ENCODE data around the gene RALGPS1. TPM values are rescaled to one million over a fixed set of nuclear protein-coding genes. Genes with fewer than 3 reads are reported as not detected.

RALGPS1 gene
- total and polyA plus RNA-seq, 2 of the 8 experiments (the other 6 are each of a cell fraction or from before 2014, with no cell fraction given) = 20.0 to 23.5 TPM

- Histone ChIP-seq H3K79me2 (ENCODE audit: control insufficient read depth in 1 of 2, insufficient read depth in 2 of 2, low read length in 2 of 2) (no peaks in the 10 kb centered on the region), H4K20me1 (replicated peaks in 1 of 2; ENCODE audit: control insufficient read depth in 1 of 2, insufficient read depth in 2 of 2, low read length in 2 of 2) (peaks cover 0 to 2% of the 10 kb centered on the region in 2 experiments), H3K18ac (ENCODE audit: extremely low read depth, low read length) (no peak overlapping the region), H3K9ac (replicated peaks in 1 of 4; ENCODE audit: extremely low read depth in 1 of 4, low read depth in 3 of 4, low read length in 3 of 4) (no peak overlapping the region), H3K14ac (ENCODE audit: insufficient read length) (no peak overlapping the region), H2AK5ac (ENCODE audit: low read depth, low read length) (no peak overlapping the region), H2BK12ac (ENCODE audit: low read depth, low read length) (no peak overlapping the region), H3K9me3 (ENCODE audit: insufficient read depth in 2 of 2, low read depth in 1 of 2, low read length in 1 of 2) (no peaks in the 10 kb centered on the region), H3K4ac (replicated peaks; ENCODE audit: insufficient read length, low read depth, low read length) (no peak overlapping the region), H3K27ac (ENCODE audit: low read depth, low read length) (no peak overlapping the region), H3K4me1 (replicated peaks in 1 of 4; ENCODE audit: control insufficient read depth in 3 of 4, insufficient read depth in 4 of 4, low read length in 3 of 4) (no peaks in the 10 kb centered on the region), H3K36me3 (ENCODE audit: control insufficient read depth in 2 of 4, insufficient read depth in 4 of 4, low read length in 3 of 4) (no peaks in the 10 kb centered on the region), H4K5ac (ENCODE audit: insufficient read length, low read depth, low read length) (no peak overlapping the region), H3K27me3 (replicated peaks in 1 of 4; ENCODE audit: control insufficient read depth in 3 of 4, extremely low read depth in 1 of 4, insufficient read depth in 3 of 4, low read length in 3 of 4) (no peaks in the 10 kb centered on the region), H2BK20ac (ENCODE audit: low read length) (no peak overlapping the region), H3K4me2 (ENCODE audit: insufficient read depth in 1 of 2, low read depth in 2 of 2, low read length in 2 of 2) (no peak overlapping the region), H3K79me1 (ENCODE audit: low read depth, low read length) (no peaks in the 10 kb centered on the region), H3K23me2 (ENCODE audit: low read depth, low read length) (no peaks in the 10 kb centered on the region), H2BK120ac (replicated peaks; ENCODE audit: low read depth, low read length) (no peak overlapping the region), H3K4me3 (ENCODE audit: extremely low read depth in 1 of 4, insufficient read depth in 2 of 4, low read depth in 3 of 4, low read length in 4 of 4) (no peak overlapping the region), H3K56ac (replicated peaks; ENCODE audit: insufficient read length, low read depth, low read length) (no peak overlapping the region), H4K8ac (ENCODE audit: extremely low read depth, insufficient read depth, low read length) (peak overlapping the region; percentile 7; the same call in 1 of the 2 replicates), H2AFZ (ENCODE audit: low read length) (no peak overlapping the region), H2BK5ac (ENCODE audit: low read depth, low read length) (no peak overlapping the region), H3K23ac (ENCODE audit: insufficient read length) (no peak overlapping the region), H2BK15ac (ENCODE audit: low read length) (no peak overlapping the region), H4K91ac (replicated peaks; ENCODE audit: insufficient read length, low read length) (no peak overlapping the region)
- TF ChIP-seq CEBPB (IDR thresholded peaks at IDR 0.05; ENCODE audit: low read depth, low read length) (no peak), EGR1 (IDR thresholded peaks at IDR 0.05; ENCODE audit: borderline replicate concordance, low read depth, low read length) (no peak), CHD2 (IDR thresholded peaks at IDR 0.05; ENCODE audit: low read length) (no peak), KDM1A (IDR thresholded peaks at IDR 0.05; ENCODE audit: borderline replicate concordance, low read length) (no peak), BACH1 (IDR thresholded peaks at IDR 0.05; ENCODE audit: low read length) (no peak), MAFK (IDR thresholded peaks at IDR 0.05; ENCODE audit: low read depth, low read length) (no peak)
- ChIA-PET POLR2A (ENCODE audit: partially characterized antibody) (no interaction called here), CTCF (ENCODE audit: partially characterized antibody) (interaction anchor here (1.2 to 1.3 kb wide), 2 partner anchors 70 to 125 kb away, joined by 3 read pairs; no protein-coding TSS in a partner anchor)
- FAIRE-seq (no peak), DNase-seq (ENCODE audit: low read depth in 1 of 2, low spot score in 2 of 2) (no peak)
- WGBS, 2 experiments (ENCODE audit: extremely low coverage in 1 of 2, insufficient coverage in 1 of 2, insufficient read length in 1 of 2, insufficient replicate concordance in 2 of 2, low coverage in 1 of 2, low lambda C conversion rate in 2 of 2, missing lambda C conversion rate in 1 of 2) = 88% methylated on average over 6 of the region's 6 CpGs; no CpG with 5 or more reads in 1 of the 2 experiments
These were observed 175.9 kb downstream of the RALGPS1 start for GRCh38 chr9:127090341-127090985.

All from H1 (cell line).